Measurements from ENCODE around the gene YIPF6.
"Not testable (repeated sequence)": the region's sequence is repeated elsewhere in the genome, so short reads cannot be mapped to it uniquely, and the experiment has no call there.

The YIPF6 gene

GRCh38 chrX:68503836-68504636 lies 5.2 kb downstream of the YIPF6 start:
- DNase-seq (ENCODE audit: low read depth in 2 of 3, low spot score in 1 of 3): peak; percentile 40 to 62 (median 45)

GRCh38 chrX:68506649-68507048 lies 7.8 kb downstream of the YIPF6 start:
- no peak for DNase-seq (ENCODE audit: low read depth in 2 of 3, low spot score in 1 of 3)

- DNase-seq (ENCODE audit: low read depth in 2 of 3, low spot score in 1 of 3): no peak
Measured at GRCh38 chrX:68508799-68509198, 9.9 kb downstream of the YIPF6 start.

- peak in 1 of 3 donors; percentile 53 for DNase-seq (ENCODE audit: low read depth in 2 of 3, low spot score in 1 of 3)
Measured at GRCh38 chrX:68511255-68511654, 12.4 kb downstream of the YIPF6 start.

- DNase-seq (ENCODE audit: low read depth in 2 of 3, low spot score in 1 of 3): not testable (repeated sequence)
Measured at GRCh38 chrX:68524680-68525079, 25.8 kb downstream of the YIPF6 start.

GRCh38 chrX:68532831-68533533 lies 34.1 kb downstream of the YIPF6 start:
- DNase-seq (ENCODE audit: low read depth in 2 of 3, low spot score in 1 of 3): no peak

- DNase-seq (ENCODE audit: low read depth in 2 of 3, low spot score in 1 of 3): no peak
Measured at GRCh38 chrX:68533656-68534055, 34.8 kb downstream of the YIPF6 start.

- DNase-seq (ENCODE audit: low read depth in 2 of 3, low spot score in 1 of 3): no peak
Measured at GRCh38 chrX:68534691-68535090, 35.8 kb downstream of the YIPF6 start.

GRCh38 chrX:68536429-68536828 lies 37.6 kb downstream of the YIPF6 start:
- no peak for DNase-seq (ENCODE audit: low read depth in 2 of 3, low spot score in 1 of 3)

- no peak for DNase-seq (ENCODE audit: low read depth in 2 of 3, low spot score in 1 of 3)
Measured at GRCh38 chrX:68536884-68537283, 38.0 kb downstream of the YIPF6 start.

GRCh38 chrX:68550193-68550592 lies 51.3 kb downstream of the YIPF6 start:
- no peak for DNase-seq (ENCODE audit: low read depth in 2 of 3, low spot score in 1 of 3)

- no peak for DNase-seq (ENCODE audit: low read depth in 2 of 3, low spot score in 1 of 3)
Measured at GRCh38 chrX:68556036-68556435, 57.2 kb downstream of the YIPF6 start.

GRCh38 chrX:68557126-68557525 lies 58.3 kb downstream of the YIPF6 start:
- DNase-seq (ENCODE audit: low read depth in 2 of 3, low spot score in 1 of 3): not testable (repeated sequence)

- DNase-seq (ENCODE audit: low read depth in 2 of 3, low spot score in 1 of 3): not testable (repeated sequence)
Measured at GRCh38 chrX:68559905-68560304, 61.1 kb downstream of the YIPF6 start.

- DNase-seq (ENCODE audit: low read depth in 2 of 3, low spot score in 1 of 3): peak in 1 of 3 donors; percentile 14
Measured at GRCh38 chrX:68568136-68568535, 69.3 kb downstream of the YIPF6 start.

GRCh38 chrX:68570598-68570997 lies 71.7 kb downstream of the YIPF6 start:
- no peak for DNase-seq (ENCODE audit: low read depth in 2 of 3, low spot score in 1 of 3)

- no peak for DNase-seq (ENCODE audit: low read depth in 2 of 3, low spot score in 1 of 3)
Measured at GRCh38 chrX:68571292-68571609, 72.4 kb downstream of the YIPF6 start.

- peak in 1 of 3 donors; percentile 11 for DNase-seq (ENCODE audit: low read depth in 2 of 3, low spot score in 1 of 3)
Measured at GRCh38 chrX:68571610-68572311, 72.9 kb downstream of the YIPF6 start.

- no peak for DNase-seq (ENCODE audit: low read depth in 2 of 3, low spot score in 1 of 3)
Measured at GRCh38 chrX:68574240-68574639, 75.4 kb downstream of the YIPF6 start.

- no peak for DNase-seq (ENCODE audit: low read depth in 2 of 3, low spot score in 1 of 3)
Measured at GRCh38 chrX:68579810-68580209, 81.0 kb downstream of the YIPF6 start.

GRCh38 chrX:68584221-68584620 lies 85.4 kb downstream of the YIPF6 start:
- DNase-seq (ENCODE audit: low read depth in 2 of 3, low spot score in 1 of 3): no peak
